Fibroblast of skin of back (primary cell): ENCODE data around the gene PNPLA7.

Experiments used
- DNase-seq: peaks from one replicate; pipeline ENCODE4 v3.0.0-alpha.2; 2013

The PNPLA7 gene

DNA sequence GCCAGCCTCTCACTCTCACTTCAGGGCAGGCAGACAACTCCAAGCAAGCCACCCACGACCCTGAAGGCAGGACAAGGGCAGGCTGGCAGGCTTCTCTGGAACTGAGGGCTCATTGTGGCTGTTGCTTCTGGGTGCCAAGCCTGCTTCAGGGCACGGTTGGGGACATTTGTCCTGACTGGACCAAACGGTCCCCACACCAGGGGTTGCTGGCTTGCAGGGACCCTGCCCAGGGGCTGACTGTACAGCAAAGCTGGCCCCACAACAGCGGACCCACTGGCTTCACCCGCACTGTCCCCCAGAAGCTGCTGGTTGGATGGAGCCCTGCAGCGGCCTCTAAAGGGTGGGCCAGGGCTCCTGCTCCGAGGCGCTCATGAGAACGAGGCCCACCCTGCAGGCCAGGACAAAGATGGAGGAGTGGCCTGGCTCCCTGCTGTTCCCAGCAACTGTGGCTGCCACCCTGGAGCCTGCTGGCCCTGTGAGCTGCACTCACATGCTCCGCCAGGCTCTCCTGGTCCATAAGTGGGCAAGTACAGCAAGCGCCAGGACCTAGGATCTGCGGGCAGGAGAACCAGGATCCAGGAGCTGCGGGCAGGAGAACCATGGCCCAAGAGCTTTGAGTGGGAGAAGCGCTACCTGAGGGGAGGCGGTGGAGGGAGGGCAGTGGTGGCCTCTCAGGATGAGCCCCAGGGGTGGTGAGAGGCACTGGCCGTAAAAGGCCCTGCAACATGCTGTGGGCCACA is 56.7 kb downstream of the PNPLA7 start:
- no peak for DNase-seq

GRCh38 chr9:137492464-137493363 is 57.5 kb downstream of the PNPLA7 start:
- DNase-seq, result no peak

DNA sequence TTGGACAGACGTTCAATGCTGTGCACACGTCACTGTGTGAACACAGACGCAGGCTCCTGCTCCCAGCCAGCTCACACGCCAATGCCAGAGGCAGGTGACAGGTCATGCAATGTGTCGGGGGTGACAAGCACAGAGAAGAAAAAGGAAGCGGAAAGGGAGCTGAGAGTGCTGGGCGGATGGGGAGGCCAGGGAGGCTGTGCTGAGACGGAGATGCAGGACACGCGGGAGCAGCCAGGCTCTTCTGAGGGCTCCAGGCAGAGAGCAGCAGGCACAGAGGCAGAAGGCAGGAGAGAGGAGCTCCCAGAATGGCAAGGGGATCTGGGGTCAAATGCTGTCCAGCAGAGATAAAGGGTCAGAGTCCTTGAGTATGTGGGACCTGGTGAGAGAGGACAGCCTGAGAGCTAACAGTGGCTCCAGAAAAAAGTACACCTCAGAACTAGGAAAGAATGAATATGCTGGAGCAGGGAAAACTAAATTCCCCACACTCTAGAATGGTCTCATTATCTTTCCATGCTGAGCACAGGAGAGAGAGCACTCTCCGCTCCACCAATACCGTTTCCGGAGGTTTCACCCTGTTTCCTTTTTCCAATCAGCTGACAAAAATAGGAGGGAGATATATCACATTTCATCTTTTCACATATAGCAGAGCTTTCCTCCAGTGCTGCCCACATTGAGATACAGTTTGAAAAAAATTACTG is 58.3 kb downstream of the PNPLA7 start:
- no peak for DNase-seq

- no peak for DNase-seq
Measured at GRCh38 chr9:137490532-137491186, 59.5 kb downstream of the PNPLA7 start.

- no peak for DNase-seq
Measured at GRCh38 chr9:137488906-137489305, 61.3 kb downstream of the PNPLA7 start.

DNA sequence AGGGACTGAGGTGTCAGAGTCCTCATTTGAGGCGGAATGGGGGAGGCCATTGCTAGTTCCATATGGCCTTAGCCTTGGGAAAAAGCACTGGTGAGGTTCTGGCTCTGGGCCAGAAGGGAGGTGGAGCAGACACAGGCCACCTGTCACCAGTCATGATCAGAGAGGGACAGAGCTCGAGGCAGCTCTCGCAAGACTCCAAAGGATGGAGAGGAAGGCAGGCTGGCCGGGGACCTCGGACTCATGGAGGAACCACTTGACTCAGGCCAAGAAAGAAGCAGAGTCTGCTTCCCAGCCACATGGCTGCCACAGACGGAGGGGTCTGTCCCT is 61.9 kb downstream of the PNPLA7 start:
- no peak for DNase-seq

GRCh38 chr9:137487454-137488326 is 62.5 kb downstream of the PNPLA7 start:
- DNase-seq, result no peak

DNA sequence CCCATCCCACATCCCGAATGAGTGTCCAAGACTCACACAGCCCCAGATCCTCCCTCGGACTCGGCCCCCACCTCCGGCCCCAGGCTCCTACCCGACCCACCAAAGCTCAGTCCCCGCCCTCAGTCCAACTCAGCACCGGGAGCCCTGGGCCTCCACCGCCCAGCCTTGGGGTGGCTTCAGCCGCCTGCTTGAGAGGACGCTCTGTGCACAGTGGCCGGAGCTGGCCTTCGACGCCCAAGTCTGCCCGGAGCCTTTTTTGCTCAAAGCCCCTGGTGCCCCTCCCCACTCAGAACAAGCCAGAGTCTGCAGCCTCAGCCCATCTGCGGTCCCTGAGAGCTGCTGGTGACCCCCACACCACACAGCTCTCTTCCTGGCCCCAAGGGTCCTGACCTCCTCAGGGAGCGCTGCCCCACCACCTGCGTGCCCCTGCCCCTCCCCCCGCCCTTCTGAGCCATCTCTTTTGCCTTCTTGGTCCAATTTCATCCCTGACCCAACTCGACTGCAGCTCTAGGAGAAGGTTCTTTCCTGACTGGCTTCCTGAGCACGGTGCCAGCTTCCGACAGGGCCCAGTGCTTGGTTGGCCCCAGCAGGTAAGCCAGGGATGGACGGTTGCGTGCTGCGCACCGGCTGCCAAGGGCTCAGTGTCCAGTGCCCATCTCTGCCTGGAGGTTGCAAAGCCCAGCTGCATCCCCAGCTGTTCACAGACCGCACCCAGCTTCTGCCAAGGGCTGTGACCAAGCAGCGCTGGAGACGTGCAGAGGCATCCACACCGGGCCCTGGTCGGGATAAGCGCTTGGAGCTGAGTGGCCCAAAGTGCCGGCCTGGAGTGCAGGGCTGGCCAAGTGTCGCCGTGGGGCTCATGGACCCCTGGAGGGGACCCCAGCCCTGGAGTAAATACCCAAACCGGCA is 63.4 kb downstream of the PNPLA7 start:
- no peak for DNase-seq

GRCh38 chr9:137486141-137486490 is 64.1 kb downstream of the PNPLA7 start:
- DNase-seq, result no peak

- DNase-seq, result no peak
Measured at GRCh38 chr9:137485343-137486140, 64.7 kb downstream of the PNPLA7 start.

GRCh38 chr9:137484551-137485315 is 65.5 kb downstream of the PNPLA7 start:
- no peak for DNase-seq

DNA sequence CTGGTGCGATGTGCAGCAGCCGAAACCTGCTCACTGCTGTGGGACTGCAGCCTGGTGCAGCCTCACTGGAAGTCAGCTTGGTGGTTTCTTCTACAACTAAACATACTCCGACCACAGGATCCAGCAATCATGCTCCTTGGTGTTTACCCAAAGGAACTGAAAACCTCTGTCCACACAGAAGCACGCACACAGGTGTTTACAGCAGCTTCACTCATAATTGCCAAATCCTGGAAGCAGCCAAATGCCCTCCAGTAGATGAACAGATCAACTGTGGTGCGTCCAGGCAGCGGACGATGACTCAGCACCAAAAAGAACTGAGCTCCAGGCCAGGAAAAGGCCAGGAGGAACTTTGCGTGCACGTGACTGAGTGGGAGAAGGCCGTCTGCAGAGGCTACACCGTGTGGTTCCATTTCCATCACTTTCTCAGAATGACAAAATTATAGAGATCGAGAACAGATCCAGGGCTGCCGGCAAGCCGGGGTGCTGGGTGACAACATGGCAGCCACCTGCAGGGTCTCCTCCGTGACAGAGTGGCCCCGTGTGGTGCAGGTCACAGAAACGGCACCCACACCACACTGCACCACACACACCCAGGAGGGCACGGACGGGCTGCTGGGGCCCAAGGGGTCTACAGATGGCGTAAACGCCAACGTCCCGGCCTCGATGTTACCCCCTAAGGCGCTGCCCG is 68.0 kb downstream of the PNPLA7 start:
- peak; percentile 18 for DNase-seq

GRCh38 chr9:137480686-137481683 is 69.2 kb downstream of the PNPLA7 start:
- DNase-seq, result no peak

- DNase-seq, result no peak
Measured at GRCh38 chr9:137479892-137480685, 70.1 kb downstream of the PNPLA7 start.

DNA sequence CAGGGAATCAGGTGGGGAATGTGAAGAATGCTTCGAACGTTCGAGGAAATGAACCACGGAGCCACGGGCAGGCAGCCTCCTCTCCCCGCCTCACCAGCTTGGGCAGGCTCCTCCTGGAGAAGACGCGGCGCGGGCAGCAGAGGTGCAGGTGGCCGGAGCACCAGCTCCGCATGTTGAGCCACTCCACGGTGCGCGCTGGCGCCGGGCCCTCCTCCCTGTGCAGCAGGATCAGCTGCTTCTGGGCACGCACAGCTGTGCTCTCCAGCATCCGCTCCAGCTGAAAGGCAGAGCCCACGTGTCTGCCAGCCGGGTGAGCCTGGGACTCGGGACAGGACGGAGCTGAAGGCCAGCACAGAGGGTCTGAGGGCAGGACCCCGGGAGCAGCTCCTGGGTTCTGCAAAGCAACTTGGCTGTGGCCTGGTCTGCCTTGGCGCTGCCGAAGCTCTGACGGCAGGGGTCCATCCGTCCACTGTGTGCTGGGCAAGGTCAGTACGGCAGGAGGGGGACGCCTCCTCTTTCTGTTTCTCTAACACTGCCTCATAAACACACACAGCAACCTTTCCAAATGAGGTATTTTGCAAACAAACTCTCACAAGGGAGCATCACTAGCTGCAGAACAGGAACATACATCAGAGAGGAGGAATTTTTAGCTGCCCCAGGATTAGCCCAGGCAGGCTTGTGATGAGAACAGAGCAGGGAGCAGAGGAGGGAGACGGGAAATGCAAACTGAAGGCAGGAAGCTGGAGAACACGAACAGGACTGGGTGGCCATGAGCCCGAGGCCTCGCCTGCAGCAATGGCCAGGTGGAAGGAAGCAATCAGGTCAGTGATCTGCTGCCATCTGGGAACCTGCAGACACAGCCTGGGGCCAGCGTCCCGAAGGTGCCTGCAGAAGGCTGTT is 71.0 kb downstream of the PNPLA7 start:
- DNase-seq, result peak; percentile 27
